HepG2 (cell line): Measurements from ENCODE around the gene SLC25A25. TPM values are rescaled to one million over a fixed set of nuclear protein-coding genes. Genes with fewer than 3 reads are reported as not detected.

Source experiments
- ATAC-seq: fragments of 200-7000 bp; cut with Tn5 transposase; 3 replicates; pipeline ENCODE4 v1.9.1; 2020; ENCODE audit warnings: mild to moderate bottlenecking, moderate library complexity
- BruUV-seq: library from RNA; stranded (reverse); fragments of 400-500 nt; replicated peaks from 2 replicates; lab custom pipeline; 2021; lab: Mats Ljungman, UMichigan
- CTCF ChIA-PET: fragments of 300-600 bp; formaldehyde crosslinking; extraction: SDS; loops from one replicate; lab custom pipeline; 2021; ENCODE audit warnings: low total read pairs, inconsistent platforms, low intra/inter-chr PET ratio; lab: Yijun Ruan, JAX
- POLR2A ChIA-PET: fragments of 350-600 bp; sonication (Branson Sonifier 250); formaldehyde crosslinking; loops from one replicate; lab custom pipeline; 2020; ENCODE audit warnings: antibody characterized with exemption, inconsistent platforms; lab: Yijun Ruan, JAX
- DNase-seq: peaks from one replicate; pipeline ENCODE4 v3.0.0-alpha.2; 2015; ENCODE audit warnings: low spot score
- FAIRE-seq: peaks from 3 replicates; lab custom pipeline; 2011; peaks lifted over from hg19 to GRCh38; lab: Jason Lieb, UNC
- H2AFZ ChIP-seq: one replicate; pipeline ENCODE4 v1.6.1; 2011; ENCODE audit warnings: low read length, inconsistent platforms
- H3K27ac ChIP-seq: fragments of 300-600 bp; 3 replicates; pipeline ENCODE4 v1.8.0; 2011; ENCODE audit warnings: mixed run types, mild to moderate bottlenecking, mixed read lengths, low read length, inconsistent platforms; ENCODE audit not compliant: insufficient read depth; ENCODE audit errors: extremely low read length
- H3K27me3 ChIP-seq, 2 experiments: fragments of 200-600 bp in 1 of 2; 2 replicates in 1 of 2; 3 replicates in 1 of 2; pipeline versions ENCODE4 v1.6.0 to v1.8.0; 2011; ENCODE audit warnings: low read length in 2 of 2, mild to moderate bottlenecking in 2 of 2, moderate library complexity in 2 of 2, inconsistent platforms in 1 of 2; ENCODE audit not compliant: insufficient read depth in 2 of 2, control insufficient read depth in 1 of 2
- H3K36me3 ChIP-seq, 2 experiments: fragments of 200-600 bp in 1 of 2; replicated peaks in 1 of 2; 2 replicates in 1 of 2; 3 replicates in 1 of 2; pipeline versions ENCODE4 v1.5.1 to v1.8.0; 2011; ENCODE audit warnings: low read length in 2 of 2, inconsistent platforms in 1 of 2; ENCODE audit not compliant: insufficient read depth in 2 of 2, control insufficient read depth in 1 of 2
- H3K4me1 ChIP-seq: 2 replicates; pipeline ENCODE4 v1.5.1; 2012; ENCODE audit warnings: low read length, inconsistent platforms; ENCODE audit not compliant: insufficient read depth
- H3K4me2 ChIP-seq: 2 replicates; pipeline ENCODE4 v1.6.0; 2011; ENCODE audit warnings: low read depth, low read length, inconsistent platforms
- H3K4me3 ChIP-seq, 3 experiments: fragments of 200-600 bp in 1 of 3; sonication (generic), shearing (Covaris generic) in 1 of 3; replicated peaks in 1 of 3; 2 replicates each; pipeline ENCODE4 v1.5.1; 2011 to 2016; ENCODE audit warnings: low read length in 3 of 3, inconsistent platforms in 2 of 3, low read depth in 2 of 3, mild to moderate bottlenecking in 2 of 3, control low read depth in 1 of 3, mixed read lengths in 1 of 3; ENCODE audit not compliant: insufficient read depth in 1 of 3
- H3K79me2 ChIP-seq: one replicate; pipeline ENCODE4 v1.6.1; 2011; ENCODE audit warnings: low read length, inconsistent platforms; ENCODE audit not compliant: insufficient read depth
- H3K9ac ChIP-seq: 2 replicates; pipeline ENCODE4 v1.6.0; 2011; ENCODE audit warnings: mild to moderate bottlenecking, low read depth, low read length, inconsistent platforms; ENCODE audit not compliant: insufficient read depth
- H3K9me3 ChIP-seq: 2 replicates; pipeline ENCODE4 v1.5.1; 2012; ENCODE audit warnings: mild to moderate bottlenecking, low read length
- H4K20me1 ChIP-seq: 2 replicates; pipeline ENCODE4 v1.6.0; 2011; ENCODE audit warnings: inconsistent platforms, mild to moderate bottlenecking, low read length, moderate library complexity; ENCODE audit not compliant: insufficient read depth
- SAP130 ChIP-seq: IDR thresholded peaks from 2 replicates; pipeline ENCODE4 v1.6.1; 2016; ENCODE audit warnings: low read depth
- STAG1 ChIP-seq: sonication (generic); formaldehyde crosslinking; IDR thresholded peaks from 2 replicates; pipeline ENCODE4 v1.4.0; 2020; ENCODE audit warnings: missing genetic modification reagents
- TSC22D2 ChIP-seq: sonication (generic); formaldehyde crosslinking; IDR thresholded peaks from 2 replicates; pipeline ENCODE4 v1.5.1; 2020; ENCODE audit warnings: missing genetic modification reagents, mild to moderate bottlenecking, borderline replicate concordance
- ZNF7 ChIP-seq: IDR thresholded peaks from 2 replicates; pipeline ENCODE4 v1.6.1; 2016; ENCODE audit warnings: missing biosample characterization, missing genetic modification reagents
- WGBS: methylation state at CpG from one replicate; pipeline ENCODE4 v1.1.6; 2017; ENCODE audit warnings: low lambda C conversion rate; 5-methylcytosine and 5-hydroxymethylcytosine counted together
- in situ Hi-C: cut with HindIII; loops from 2 replicates; pipeline ENCODE4 v1.10.0; 2017; ENCODE audit warnings: low pct_unique_long_range_greater_than_20kb; ENCODE audit not compliant: extremely low pct_ligation_motif_present
- intact Hi-C: fragments of 100-400 bp; cut with micrococcal nuclease; formaldehyde crosslinking; loops from one replicate; pipeline ENCODE4 v1.10.0; 2022; ENCODE audit not compliant: unreplicated experiment
- polyA plus RNA-seq, 8 experiments: library from polyadenylated mRNA; depleted of rRNA in 3 of 8; stranded (reverse) in 7 of 8; unstranded in 1 of 8; fragments of >200 nt; fragmentation: Illumina TruSeq in 4 of 8; extraction: Trizol in 4 of 8; gene quantifications; 2 replicates each; pipeline versions ENCODE4 v1.2.1 to v1.2.3, GENCODE V29; 2011 to 2016; ENCODE audit warnings: low read depth in 4 of 8, missing spikeins in 1 of 8, mixed read lengths in 1 of 8; ENCODE audit not compliant: insufficient read depth in 1 of 8
- total RNA-seq, 5 experiments: library from RNA; depleted of rRNA; stranded (reverse); fragments of >200 nt; fragmentation: Illumina TruSeq; extraction: Trizol; gene quantifications; 2 replicates each; pipeline ENCODE4 v1.2.3, GENCODE V29; 2016; ENCODE audit warnings: low read depth in 1 of 5
- TF ChIP-seq, protein P1 (sequence below): sonication (generic); formaldehyde crosslinking; IDR thresholded peaks from 2 replicates; pipeline ENCODE4 v1.8.0; 2023; ENCODE audit warnings: mild to moderate bottlenecking, missing genetic modification reagents
- TF ChIP-seq, protein P2 (sequence below): sonication (generic); formaldehyde crosslinking; IDR thresholded peaks from 2 replicates; pipeline ENCODE4 v1.5.0; 2020; ENCODE audit warnings: missing genetic modification reagents
- TF ChIP-seq, protein P3 (sequence below): sonication (generic); formaldehyde crosslinking; IDR thresholded peaks from 2 replicates; pipeline ENCODE4 v1.5.0; 2020; ENCODE audit warnings: mild to moderate bottlenecking, missing genetic modification reagents, moderate library complexity
- TF ChIP-seq, protein P4 (sequence below): sonication (generic); formaldehyde crosslinking; IDR thresholded peaks from 2 replicates; pipeline ENCODE4 v1.5.1; 2020; ENCODE audit warnings: mild to moderate bottlenecking, missing genetic modification reagents, moderate library complexity

The SLC25A25 gene
- total and polyA plus RNA-seq, 2 of the 13 experiments (the other 11 are each of a cell fraction or from before 2014, with no cell fraction given), result 10.5 to 24.8 TPM

DNA sequence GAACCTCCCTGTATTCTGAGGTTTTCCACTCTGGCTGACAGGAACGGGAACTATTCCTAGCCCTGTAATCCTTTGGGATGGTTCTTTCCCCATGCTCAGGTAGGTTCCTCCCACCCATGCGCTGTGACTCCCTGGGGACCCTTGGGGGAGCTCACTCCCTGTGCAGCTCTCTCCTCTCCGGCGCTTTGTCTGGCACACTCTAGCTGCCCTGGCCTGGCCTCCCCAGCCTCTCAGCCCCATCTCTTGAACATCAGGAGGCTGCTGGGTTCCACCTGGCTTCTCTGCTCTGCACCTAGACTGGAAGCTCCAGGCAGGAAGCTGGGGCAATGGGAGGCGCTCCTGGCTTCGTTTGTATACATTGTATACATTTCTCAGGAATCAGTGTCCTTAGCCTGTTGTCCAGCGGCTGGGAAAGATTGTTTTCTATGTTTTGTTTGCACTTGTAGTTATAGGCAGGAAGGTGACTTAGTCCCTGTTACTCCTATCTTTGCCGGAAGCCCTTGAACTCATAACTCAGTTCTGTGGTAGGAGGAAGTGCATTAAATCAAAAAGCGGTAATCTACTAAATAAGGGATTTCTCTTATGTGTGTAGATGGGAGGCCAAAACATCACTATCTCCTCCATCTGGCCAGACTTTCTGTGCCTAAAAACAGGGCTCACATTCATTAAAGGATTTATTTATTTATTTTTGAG, 20.4 kb downstream of the SLC25A25 start:
- ATAC-seq, result peak; percentile 69
- in situ Hi-C loops, result no loop called here
- CTCF ChIA-PET, result no interaction called here
- WGBS, result 77% methylated on average over 9 of the region's 9 CpGs
- Histone ChIP-seq H4K20me1 (no peaks in the 10 kb centered on the region), H2AFZ (no peak overlapping the region), H3K4me3 (no peak overlapping the region), H3K4me2 (no peak overlapping the region), H3K27ac (peak overlapping the region; percentile 8), H3K27me3 (no peaks in the 10 kb centered on the region), H3K79me2 (peaks cover 18% of the 10 kb centered on the region), H3K4me1 (peaks cover 12% of the 10 kb centered on the region), H3K36me3 (no peaks in the 10 kb centered on the region; a peak in 2 of 5 replicates), H3K9ac (no peak overlapping the region), H3K9me3 (no peaks in the 10 kb centered on the region)
- no TSS peak for BruUV-seq
- POLR2A ChIA-PET, result interaction anchor here (3.4 kb wide), 1 partner anchor 10 kb away, joined by 17 read pairs; no protein-coding TSS in a partner anchor
- no peak for DNase-seq
- TF ChIP-seq ZNF7 (CRISPR knock-in tag), result peak; percentile 36; the same call in 1 of the 2 replicates
- TF ChIP-seq, protein P1, sequence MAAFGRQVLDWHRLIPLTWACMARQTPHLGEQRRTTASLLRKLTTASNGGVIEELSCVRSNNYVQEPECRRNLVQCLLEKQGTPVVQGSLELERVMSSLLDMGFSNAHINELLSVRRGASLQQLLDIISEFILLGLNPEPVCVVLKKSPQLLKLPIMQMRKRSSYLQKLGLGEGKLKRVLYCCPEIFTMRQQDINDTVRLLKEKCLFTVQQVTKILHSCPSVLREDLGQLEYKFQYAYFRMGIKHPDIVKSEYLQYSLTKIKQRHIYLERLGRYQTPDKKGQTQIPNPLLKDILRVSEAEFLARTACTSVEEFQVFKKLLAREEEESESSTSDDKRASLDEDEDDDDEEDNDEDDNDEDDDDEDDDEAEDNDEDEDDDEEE, result no peak
- TF ChIP-seq, protein P2, sequence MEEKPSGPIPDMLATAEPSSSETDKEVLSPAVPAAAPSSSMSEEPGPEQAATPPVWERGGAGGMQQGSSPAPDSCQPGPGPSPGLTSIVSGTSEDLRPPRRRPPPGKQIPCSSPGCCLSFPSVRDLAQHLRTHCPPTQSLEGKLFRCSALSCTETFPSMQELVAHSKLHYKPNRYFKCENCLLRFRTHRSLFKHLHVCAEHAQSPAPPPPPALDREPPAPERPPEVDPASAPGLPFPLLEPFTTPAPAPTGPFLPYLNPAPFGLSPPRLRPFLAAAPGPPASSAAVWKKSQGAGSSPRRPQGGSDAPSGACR, result 0 out of 2 replicates have a peak, but pooled peaks have one; percentile 31
- TF ChIP-seq SAP130 (CRISPR knock-in tag), result 0 out of 2 replicates have a peak, but pooled peaks have one; percentile 10
- TF ChIP-seq, protein P3, sequence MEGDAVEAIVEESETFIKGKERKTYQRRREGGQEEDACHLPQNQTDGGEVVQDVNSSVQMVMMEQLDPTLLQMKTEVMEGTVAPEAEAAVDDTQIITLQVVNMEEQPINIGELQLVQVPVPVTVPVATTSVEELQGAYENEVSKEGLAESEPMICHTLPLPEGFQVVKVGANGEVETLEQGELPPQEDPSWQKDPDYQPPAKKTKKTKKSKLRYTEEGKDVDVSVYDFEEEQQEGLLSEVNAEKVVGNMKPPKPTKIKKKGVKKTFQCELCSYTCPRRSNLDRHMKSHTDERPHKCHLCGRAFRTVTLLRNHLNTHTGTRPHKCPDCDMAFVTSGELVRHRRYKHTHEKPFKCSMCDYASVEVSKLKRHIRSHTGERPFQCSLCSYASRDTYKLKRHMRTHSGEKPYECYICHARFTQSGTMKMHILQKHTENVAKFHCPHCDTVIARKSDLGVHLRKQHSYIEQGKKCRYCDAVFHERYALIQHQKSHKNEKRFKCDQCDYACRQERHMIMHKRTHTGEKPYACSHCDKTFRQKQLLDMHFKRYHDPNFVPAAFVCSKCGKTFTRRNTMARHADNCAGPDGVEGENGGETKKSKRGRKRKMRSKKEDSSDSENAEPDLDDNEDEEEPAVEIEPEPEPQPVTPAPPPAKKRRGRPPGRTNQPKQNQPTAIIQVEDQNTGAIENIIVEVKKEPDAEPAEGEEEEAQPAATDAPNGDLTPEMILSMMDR (CRISPR knock-in tag), result peak; percentile 49
- peak; percentile 43 for TF ChIP-seq STAG1 (CRISPR knock-in tag)
- no peak for TF ChIP-seq TSC22D2 (CRISPR knock-in tag)
- TF ChIP-seq, protein P4, sequence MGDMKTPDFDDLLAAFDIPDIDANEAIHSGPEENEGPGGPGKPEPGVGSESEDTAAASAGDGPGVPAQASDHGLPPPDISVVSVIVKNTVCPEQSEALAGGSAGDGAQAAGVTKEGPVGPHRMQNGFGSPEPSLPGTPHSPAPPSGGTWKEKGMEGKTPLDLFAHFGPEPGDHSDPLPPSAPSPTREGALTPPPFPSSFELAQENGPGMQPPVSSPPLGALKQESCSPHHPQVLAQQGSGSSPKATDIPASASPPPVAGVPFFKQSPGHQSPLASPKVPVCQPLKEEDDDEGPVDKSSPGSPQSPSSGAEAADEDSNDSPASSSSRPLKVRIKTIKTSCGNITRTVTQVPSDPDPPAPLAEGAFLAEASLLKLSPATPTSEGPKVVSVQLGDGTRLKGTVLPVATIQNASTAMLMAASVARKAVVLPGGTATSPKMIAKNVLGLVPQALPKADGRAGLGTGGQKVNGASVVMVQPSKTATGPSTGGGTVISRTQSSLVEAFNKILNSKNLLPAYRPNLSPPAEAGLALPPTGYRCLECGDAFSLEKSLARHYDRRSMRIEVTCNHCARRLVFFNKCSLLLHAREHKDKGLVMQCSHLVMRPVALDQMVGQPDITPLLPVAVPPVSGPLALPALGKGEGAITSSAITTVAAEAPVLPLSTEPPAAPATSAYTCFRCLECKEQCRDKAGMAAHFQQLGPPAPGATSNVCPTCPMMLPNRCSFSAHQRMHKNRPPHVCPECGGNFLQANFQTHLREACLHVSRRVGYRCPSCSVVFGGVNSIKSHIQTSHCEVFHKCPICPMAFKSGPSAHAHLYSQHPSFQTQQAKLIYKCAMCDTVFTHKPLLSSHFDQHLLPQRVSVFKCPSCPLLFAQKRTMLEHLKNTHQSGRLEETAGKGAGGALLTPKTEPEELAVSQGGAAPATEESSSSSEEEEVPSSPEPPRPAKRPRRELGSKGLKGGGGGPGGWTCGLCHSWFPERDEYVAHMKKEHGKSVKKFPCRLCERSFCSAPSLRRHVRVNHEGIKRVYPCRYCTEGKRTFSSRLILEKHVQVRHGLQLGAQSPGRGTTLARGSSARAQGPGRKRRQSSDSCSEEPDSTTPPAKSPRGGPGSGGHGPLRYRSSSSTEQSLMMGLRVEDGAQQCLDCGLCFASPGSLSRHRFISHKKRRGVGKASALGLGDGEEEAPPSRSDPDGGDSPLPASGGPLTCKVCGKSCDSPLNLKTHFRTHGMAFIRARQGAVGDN (CRISPR knock-in tag), result peak; percentile 46; the same call in 1 of the 2 replicates
- intact Hi-C loops, result no loop called here
- FAIRE-seq, result no peak
